Effector CD4-positive, alpha-beta T cell (primary cell): ENCODE data around the gene SLC16A10.
"Not testable (repeated sequence)": the region's sequence is repeated elsewhere in the genome, so short reads cannot be mapped to it uniquely, and the experiment has no call there.

Experiments used
- DNase-seq: peaks from one replicate; pipeline ENCODE4 v3.0.0-alpha.2; 2020

SLC16A10 gene

DNA sequence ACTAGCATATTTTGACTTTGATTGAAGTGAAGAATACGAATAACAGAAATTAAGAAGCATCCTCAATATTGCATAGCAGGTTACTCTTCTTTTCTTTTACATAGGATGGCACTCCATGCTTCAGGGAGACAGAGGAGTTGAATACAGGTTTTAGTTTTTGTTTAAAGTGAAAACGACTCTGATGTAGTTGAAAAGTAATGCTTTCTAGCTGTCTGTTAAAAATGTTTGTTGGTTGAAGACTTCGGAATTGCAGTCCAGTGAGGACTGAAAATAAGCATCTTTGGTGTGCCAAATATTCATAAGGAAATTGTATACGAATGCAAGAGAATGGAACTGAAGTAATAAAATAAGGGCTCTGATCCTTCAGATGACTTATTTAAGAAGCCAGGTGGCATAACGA is 618 bp upstream of the SLC16A10 start:
- no peak for DNase-seq

DNA sequence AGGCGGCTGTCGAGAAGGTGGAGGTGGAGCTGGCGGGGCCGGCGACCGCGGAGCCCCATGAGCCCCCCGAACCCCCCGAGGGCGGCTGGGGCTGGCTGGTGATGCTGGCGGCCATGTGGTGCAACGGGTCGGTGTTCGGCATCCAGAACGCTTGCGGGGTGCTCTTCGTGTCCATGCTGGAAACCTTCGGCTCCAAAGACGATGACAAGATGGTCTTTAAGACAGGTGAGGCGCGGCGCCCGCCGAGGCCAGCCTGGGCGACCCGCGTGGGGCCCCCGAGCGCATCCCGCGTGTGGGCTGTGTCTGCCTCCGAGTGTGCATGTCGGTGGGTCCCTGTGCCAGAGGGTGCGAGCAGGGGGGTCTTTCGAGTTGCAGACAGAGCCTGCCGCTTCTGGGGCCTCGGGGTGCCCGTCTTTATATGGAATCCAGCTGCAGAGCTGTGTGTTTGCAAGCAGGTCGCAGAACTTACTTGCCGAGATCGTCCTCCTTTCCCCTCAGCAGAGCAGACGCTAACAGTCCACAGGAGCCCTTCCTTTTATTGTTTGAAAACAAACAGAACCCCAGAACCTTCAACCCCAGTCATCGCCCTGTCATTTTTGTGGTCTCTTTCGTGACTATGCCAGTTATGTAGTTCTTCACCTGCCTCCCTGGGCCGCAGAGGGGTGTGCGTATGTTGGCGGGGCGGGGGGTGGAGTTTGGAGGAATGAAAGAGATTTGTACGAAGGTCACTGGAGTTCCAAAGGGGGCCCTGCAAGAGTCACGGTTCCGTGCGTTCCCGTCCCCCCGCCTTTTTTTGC is 766 bp downstream of the SLC16A10 start:
- peak; percentile 61 for DNase-seq

DNA sequence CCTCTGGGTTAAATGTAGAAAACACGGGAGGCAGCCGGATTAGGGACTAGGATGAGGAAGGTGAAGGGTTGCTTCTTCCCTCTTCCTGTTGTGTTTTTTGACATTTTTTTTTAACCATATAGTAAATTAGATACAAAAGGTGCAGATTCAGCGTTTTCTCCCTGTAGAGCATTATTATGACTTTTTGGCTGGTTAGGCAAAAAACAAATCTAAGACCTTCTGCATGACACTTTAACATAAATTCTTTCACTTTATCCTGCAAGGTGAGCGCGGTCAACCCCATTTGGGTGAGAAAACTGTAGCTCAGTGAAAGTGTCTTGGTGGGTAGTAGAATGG is 1.3 kb downstream of the SLC16A10 start:
- no peak for DNase-seq

DNA sequence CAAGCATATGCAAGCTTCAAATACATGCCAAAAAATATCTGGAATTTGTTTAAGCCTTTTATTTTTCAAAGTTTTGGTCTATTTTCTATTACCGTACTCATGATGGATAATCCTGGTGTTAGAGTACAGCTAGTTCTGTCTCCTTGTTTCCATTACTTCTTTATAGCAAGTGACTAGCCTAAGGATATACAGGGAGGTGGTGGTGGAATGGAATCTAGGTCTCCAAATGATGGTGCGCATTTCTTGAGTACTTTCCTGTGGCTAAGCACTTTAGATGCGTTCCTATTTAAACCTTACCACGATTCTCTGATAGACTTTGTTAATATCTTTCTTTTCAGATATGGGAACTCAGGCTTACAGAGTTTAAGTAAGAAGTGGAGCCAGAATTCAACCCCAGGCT is 3.5 kb downstream of the SLC16A10 start:
- no peak for DNase-seq

DNA sequence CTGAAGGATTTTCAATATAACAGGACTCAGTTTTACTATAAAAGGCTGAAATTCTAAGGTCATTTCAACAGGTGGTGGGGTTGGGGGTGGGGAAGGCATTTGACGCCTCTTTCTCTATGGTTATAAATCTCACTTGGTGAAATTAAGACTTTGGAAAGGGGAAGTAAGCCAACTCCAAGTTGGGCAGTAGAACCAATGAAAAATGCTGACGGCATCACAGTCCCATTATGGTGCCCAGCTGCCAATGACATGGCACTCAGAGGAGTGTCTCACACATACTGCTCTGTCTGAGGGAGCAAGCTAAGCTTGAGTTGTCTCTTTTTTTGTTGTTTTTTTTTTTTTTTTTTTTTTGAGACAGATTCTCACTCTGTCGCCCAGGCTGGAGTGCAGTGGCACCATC is 4.7 kb downstream of the SLC16A10 start:
- no peak for DNase-seq

DNA sequence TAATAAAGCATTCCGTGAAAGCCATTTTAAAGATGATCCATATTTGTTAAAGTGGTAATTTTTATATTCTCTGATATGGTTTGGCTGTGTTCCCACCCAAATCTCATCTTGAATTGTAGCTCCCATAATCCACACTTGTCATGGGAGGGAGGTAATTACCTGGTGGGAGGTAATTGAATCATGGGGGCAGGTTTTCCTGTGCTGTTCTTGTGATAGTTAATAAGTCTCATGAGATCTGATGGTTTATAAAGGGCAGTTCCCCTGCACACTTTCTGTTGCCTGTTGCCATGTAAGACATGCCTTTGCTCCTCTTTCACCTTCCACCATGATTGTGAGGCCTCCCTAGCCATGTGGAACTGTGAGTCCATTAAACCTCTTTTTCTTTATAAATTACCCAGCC is 8.2 kb downstream of the SLC16A10 start:
- not testable (repeated sequence) for DNase-seq

DNA sequence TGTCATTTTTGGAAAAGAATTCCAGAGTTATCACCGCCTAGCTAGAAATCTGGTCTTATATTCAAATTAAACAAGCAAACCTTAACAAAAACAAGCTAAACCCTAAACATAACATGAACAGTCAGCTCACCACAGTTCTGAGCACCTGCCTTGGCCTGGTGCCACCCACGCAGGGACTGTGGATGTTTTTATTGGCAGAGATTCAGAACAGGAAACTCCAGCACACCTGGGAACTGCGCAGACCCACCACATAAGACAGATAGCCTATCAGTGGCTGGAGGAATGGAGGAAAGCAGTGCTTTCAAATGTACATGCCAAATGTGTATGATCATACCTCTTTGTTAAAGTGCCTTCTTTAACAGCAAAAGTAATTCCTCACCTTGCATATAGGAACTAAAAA is 8.9 kb downstream of the SLC16A10 start:
- DNase-seq, result peak; percentile 29

DNA sequence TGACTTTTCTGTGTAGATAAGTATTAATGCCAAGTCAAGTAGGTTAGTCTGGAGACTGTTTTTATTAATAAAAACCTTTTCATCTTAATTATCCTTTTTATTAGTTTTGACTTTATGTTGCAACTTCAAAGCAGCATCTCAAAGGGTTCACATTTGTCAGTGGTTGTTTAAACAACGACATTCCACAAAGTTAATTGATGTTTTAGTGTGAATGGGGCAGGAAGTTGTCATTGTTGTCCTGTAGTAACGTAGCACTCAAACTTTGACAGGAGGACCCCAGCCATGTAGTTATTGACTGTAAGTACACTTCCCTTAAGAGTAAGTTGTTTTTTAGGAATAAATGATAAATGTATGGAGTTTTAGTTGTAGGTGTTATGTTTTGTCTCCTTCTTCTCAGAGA is 11.3 kb downstream of the SLC16A10 start:
- no peak for DNase-seq

DNA sequence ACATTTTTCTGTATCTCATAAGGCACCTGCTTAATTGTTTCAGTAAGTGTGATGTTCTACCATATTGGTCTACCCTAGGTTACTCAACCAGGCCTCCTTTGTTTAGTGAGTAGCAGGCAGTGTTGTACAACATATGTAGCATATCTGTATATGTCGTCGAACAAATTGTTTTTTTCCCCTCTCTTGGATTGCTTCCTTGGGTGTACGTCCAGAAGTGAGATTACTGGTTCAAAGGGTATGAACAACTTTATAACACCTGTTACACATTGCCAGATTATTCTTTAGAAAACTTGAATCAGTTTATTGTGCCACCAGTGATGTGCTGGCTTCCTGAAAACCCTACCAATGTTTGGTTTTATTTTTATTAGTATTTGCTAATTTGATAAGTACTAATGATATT is 14.7 kb downstream of the SLC16A10 start:
- no peak for DNase-seq

DNA sequence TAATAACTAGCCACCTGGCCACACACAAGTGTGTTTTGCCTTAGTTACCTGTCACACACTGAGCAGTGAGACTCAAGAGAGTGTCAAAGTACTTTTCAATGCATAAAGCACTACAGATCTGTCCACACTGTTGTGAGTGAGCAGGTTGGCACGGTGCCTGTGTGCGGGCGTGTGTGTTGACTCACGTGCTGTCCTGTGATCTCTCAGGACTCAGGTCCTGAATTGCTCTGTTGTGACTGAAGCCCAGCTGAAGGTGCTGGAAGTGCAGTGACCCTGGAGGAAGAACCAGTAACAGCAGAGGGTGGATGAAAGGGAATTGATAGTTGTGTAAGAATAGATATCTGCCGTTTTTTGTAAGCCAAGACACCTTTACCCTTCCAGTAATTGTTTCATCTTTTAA is 18.3 kb downstream of the SLC16A10 start:
- DNase-seq, result no peak

DNA sequence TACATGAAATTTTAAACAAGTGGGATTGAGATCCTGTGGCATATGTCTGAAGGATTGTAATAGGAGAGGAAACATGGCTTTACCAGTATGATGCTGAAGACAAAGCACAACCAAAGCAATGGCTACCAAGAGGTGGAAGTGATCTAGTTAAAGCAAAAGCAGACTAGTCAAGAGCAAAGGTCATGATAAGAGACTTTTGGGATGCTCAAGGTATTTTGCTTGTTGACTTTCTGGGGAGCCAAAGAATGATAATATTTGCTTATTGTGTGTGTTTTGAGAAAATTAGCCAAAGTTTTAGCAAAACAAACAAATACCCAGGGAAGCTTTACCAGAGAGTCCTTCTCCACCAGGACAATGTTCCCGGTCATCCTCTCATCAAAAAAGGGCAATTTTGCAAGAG is 20.3 kb downstream of the SLC16A10 start:
- DNase-seq, result no peak

DNA sequence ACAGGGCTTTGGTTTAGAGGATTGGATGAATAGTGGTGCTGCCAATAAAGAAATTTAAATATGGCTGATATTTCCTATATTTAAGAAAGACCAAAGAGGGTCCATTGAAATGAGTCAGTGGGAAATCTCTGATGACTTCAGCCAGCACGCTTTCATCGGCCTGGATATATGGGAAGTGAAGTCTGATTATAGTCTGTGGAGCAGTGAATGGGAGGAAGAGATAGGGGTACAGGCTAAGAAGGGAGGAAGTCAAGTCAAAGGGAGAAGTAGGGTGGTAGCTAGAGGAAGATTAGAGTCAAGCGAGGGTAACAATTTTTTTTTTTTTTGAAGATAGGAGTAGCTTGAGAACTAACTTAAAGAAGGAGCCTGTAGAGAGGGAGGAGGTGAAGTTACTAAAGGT is 22.7 kb downstream of the SLC16A10 start:
- DNase-seq, result no peak

DNA sequence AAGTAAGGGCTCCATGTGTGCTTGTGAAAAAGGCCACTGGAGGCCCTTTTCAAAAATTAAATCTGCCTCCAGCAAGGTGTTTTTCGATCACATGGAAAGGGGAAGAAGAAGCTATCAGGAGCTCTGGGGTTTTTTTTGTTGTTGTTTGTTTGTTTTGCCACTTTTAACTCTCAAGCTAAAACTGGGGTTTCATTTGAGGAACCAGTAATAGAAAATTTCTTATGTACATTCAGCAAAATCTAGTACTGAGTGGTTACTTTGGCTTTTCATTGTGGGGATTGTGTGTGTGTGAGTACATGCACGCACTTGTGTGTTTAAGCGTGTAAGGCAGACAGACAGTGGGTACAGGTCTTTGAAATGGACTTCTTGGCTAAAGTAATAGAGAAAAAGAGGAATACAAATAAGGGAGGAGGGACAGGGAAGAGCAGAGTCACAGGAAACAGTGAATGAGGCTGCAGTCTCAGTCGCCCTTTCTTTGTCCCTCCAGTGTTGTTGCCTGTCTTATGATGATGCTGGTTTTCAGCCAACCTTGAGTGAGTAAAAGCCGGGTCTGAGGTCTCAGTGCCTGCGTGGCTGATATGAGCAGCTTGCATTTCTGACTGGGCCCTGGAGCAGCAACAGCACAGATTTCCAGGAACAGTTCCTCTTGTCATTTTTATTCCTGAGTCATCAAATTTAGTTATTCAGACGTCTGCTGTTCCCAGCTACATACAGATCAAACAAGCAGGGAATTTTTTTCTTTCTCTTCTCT is 26.2 kb downstream of the SLC16A10 start:
- DNase-seq, result no peak

DNA sequence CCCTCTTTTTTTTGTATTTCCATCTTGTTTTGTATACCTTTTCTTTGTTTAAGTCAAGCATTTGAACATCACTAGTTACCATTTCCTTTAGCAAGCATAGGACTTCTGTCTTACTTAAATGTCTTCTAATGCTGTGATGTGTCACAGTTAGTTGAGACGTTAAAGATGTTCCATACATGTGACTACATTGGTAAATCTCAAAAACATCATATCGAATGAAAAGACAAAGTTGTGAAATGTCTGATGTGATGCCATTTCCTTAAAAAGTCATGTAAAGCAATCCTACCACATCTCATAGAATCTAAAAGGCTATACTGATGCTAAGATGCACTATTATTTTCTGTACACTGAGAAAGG is 26.8 kb downstream of the SLC16A10 start:
- no peak for DNase-seq

DNA sequence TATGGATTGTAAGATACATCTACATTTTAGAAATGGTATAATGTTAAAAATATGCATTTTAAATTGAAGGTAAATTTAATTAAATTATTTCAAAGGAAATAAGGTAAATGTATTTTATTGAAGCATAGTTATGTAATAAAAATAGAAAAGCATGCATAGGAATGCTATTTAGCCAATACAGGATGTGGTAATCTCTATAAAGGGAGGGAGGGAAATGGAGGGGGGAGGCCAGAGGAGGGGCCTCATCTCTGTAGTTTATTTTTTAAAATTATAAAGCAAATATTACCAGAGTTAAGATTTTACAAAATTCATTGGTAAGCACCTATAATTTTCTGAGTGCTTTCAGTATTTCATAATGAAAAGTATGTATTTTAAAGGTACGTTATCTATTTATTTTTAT is 27.2 kb downstream of the SLC16A10 start:
- DNase-seq, result no peak

DNA sequence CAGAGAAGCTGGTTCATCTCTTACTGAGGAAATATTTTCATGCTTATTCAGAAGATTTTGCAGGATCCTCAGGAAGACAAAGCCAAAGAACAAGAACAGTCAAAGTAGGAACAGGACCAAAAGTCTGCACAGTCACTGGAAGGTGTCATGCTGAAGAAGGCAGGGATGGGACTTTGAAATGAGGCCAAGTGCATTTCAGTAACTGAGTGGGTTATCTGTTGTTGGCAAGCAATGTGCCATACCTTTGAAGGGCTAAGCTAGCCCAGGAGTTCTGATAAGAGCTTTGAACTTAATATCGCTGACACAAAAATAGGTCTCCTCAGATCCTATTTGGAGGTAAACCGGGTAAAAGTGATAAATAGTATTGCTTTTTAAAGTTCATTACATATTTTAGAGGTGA is 31.5 kb downstream of the SLC16A10 start:
- DNase-seq, result no peak

DNA sequence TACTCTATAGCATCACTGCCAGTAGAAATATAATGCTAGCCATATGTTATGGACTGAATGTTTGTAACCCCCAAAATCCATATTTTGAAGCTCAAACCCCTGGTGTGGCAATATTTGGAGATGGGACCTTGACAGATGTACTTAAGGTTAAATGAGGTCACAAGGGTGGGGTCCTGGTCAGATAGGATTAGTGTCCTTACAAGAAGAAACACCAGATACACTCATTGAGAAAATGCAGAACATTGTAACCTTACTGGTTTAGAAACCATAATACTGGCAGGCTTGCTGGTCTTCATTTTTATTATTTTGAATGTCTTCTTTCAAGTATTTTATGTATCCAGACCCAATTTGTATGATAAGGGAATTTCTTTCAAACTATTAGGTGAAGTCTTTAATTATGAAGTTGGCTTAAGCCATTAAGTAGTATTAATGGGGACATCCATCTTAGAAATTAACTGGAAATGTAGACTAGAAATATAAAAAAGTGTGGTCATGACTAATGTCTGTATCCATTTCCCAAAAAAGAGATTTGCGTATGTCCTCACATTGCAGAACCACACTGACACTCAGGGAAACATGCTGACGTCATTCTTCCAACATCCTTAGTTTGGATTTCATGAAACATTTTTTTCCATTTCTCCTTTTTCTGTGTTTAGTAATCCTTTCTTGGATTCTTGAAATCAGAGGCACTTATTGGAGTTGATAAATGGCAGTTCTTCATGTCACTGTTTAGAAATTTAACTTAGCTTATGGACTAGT is 32.4 kb downstream of the SLC16A10 start:
- DNase-seq, result no peak

DNA sequence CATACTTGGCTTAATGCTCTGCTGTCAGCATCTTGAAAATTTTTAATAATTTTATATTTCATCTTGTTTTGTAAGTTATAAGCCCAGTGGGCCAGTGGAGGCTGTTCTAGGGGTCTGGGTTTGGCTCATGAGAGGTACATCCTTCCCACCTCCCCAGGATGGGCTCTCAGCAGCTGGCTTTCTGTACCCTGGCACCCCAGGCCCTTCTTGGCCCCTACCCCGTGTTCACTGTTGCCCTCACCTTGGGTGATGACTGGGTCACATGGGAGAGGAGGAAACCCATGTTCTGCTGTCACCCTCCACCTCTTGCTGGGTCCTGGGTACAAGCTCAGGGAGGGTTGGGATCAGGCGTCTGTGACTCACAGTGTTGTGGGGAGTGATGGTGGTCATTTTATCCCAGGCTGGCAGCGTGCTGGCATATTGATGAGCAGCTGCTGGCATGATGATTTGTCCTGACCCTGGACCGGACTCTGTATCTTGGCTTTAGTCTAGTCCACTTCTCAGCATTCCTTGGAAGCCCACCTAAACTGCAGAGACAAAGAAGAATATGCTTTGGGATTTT is 34.6 kb downstream of the SLC16A10 start:
- DNase-seq, result no peak

DNA sequence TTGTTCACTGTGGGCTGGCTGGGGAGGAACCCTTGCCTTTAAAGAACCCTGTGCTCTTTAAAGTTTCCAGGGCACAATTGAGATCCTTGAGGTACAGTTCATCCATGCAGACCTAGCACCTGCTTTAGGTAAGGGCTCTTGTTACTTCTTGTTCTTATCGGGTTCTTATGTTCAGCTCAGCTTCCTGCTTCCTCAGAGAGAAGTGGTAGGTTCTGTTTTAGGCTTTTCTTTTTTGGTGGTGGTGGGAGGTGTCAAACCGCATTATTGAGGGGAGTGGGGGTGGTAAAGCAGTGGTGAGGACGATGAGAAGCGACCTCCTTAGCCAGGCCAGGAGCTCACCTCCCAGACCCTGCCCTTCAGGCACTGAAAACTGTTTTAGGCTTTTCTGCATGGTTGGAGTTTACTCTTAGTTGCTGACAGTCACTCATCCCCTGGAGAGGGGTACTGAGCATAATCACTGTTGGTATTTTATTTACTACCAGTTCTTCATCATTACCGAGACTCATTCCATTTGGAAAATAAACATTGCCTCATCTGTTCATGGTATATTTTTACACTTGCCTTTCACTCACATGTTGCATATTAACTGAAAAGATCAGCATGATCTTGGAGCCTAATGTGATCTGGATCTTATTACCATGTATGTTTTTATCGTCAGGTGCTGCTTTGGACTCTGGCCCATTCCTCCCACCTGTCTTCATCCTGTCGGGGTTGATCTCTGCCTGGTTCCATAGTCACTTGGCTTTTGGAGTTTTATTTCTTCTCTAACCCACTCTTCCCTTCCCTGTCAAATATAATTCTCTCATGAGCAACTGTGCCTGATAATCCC is 35.4 kb downstream of the SLC16A10 start:
- no peak for DNase-seq

DNA sequence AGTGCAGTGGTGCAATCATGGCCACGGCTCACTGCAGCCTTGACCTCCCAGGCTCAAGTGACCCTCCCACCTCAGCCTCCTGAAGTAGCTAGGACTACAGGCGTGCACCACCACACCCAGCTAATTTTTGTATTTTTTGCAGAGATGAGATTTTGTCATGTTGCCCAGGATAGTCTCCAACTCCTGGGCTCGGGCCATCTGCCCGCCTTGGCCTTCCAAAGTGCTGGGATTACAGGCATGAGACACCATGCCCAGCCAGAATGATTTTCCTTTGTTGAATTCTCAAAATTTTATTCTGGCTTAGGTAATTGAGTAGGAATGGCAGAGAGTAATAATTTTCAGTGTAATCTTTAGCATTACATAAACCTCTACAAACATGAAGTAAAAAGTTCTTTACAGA is 37.1 kb downstream of the SLC16A10 start:
- DNase-seq, result no peak

DNA sequence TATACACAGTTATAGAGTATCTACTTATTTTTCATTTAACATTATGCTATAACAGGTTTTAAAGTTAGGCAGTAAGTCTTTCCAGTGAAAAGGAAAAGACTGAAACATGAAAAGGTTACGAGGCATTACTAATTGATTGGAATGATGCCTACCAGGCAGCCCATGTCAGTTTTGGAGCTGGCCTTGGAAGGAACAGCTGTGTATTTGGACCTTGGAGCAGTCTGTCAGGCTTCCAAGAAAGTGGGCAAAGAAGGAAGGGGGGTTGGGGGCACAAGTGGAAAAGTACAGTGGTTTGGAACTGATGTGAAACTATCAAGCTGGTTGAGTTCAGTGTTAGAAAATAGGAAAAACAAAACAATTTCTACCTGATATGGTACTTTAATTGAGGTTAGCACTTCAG is 41.7 kb downstream of the SLC16A10 start:
- DNase-seq, result no peak

DNA sequence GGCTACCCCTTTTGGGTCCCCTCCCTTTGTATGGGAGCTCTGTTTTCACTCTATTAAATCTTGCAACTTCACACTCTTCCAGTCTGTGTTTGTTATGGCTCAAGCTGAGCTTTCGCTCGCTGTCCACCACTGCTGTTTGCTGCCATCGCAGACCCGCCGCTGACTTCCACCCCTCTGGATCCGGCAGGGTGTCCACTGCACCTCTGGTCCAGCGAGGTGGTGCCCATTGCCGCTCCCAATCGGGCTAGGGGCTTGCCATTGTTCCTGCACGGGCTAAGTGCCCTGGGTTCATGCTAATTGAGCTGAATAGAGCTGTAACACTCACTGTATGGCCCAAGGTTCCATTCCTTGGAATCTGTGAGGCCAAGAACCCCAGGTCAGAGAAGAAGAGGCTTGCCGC is 43.7 kb downstream of the SLC16A10 start:
- DNase-seq, result not testable (repeated sequence)

DNA sequence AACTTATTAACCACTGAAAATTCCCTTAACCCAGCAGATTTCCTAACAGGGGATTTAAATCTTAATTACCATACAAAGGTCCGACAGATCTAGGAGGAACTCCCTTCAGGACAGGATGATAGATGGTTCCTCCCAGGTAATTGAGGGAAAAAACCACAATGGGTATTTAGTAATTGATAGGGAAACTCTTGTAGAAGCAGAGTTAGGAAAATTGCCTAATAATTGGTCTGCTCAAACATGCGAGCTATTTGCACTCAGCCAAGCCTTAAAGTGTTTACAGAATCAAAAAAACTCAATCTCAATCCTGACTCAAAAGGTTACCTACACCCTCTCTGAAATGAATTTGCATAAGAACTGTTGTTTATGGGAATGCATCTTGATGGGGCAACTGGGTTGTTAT is 45.4 kb downstream of the SLC16A10 start:
- not testable (repeated sequence) for DNase-seq
